Brain microvascular endothelial cell (primary cell): ENCODE data around the gene MAPKBP1.
"Not testable (repeated sequence)": the region's sequence is repeated elsewhere in the genome, so short reads cannot be mapped to it uniquely, and the experiment has no call there.

Experiments
- DNase-seq: peaks from one replicate; pipeline ENCODE4 v3.0.0-alpha.2; 2020
- H3K27ac ChIP-seq: fragments of 250-450 bp; sonication (Bioruptor Pico); 2 replicates; pipeline ENCODE4 v1.5.1; 2020; ENCODE audit warnings: mild to moderate bottlenecking, moderate library complexity
- H3K27me3 ChIP-seq: fragments of 250-450 bp; sonication (Bioruptor Pico); replicated peaks from 2 replicates; pipeline ENCODE4 v1.5.1; 2020; ENCODE audit warnings: mild to moderate bottlenecking
- H3K36me3 ChIP-seq: fragments of 250-450 bp; sonication (Bioruptor Pico); replicated peaks from 2 replicates; pipeline ENCODE4 v1.5.1; 2020; ENCODE audit warnings: mild to moderate bottlenecking
- H3K4me3 ChIP-seq: 2 replicates; pipeline ENCODE4 v1.5.1; 2011; ENCODE audit warnings: low read depth, mild to moderate bottlenecking, control low read depth, low read length, moderate library complexity
- in situ Hi-C: cut with HindIII; loops from 2 replicates; pipeline ENCODE4 v1.10.0; 2017; ENCODE audit warnings: low sequenced_read_pairs, low pct_ligation_motif_present
- TF ChIP-seq, protein P1 (sequence below): IDR thresholded peaks from 2 replicates; pipeline ENCODE4 v1.5.1; 2011; ENCODE audit warnings: low read depth, mild to moderate bottlenecking, moderate library complexity, low read length, control low read depth, inconsistent platforms; ENCODE audit errors: missing control alignments

MAPKBP1 gene

GRCh38 chr15:41734079-41734478 is 40.2 kb upstream of the MAPKBP1 start:
- TF ChIP-seq, protein P1, sequence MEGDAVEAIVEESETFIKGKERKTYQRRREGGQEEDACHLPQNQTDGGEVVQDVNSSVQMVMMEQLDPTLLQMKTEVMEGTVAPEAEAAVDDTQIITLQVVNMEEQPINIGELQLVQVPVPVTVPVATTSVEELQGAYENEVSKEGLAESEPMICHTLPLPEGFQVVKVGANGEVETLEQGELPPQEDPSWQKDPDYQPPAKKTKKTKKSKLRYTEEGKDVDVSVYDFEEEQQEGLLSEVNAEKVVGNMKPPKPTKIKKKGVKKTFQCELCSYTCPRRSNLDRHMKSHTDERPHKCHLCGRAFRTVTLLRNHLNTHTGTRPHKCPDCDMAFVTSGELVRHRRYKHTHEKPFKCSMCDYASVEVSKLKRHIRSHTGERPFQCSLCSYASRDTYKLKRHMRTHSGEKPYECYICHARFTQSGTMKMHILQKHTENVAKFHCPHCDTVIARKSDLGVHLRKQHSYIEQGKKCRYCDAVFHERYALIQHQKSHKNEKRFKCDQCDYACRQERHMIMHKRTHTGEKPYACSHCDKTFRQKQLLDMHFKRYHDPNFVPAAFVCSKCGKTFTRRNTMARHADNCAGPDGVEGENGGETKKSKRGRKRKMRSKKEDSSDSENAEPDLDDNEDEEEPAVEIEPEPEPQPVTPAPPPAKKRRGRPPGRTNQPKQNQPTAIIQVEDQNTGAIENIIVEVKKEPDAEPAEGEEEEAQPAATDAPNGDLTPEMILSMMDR: no peak
- H3K27ac ChIP-seq: no peak overlapping the region
- no peak for DNase-seq
- no peaks in the 10 kb centered on the region for H3K27me3 ChIP-seq
- peaks cover 24% of the 10 kb centered on the region for H3K36me3 ChIP-seq
- in situ Hi-C loops: no loop called here
- no peak overlapping the region for H3K4me3 ChIP-seq

DNA sequence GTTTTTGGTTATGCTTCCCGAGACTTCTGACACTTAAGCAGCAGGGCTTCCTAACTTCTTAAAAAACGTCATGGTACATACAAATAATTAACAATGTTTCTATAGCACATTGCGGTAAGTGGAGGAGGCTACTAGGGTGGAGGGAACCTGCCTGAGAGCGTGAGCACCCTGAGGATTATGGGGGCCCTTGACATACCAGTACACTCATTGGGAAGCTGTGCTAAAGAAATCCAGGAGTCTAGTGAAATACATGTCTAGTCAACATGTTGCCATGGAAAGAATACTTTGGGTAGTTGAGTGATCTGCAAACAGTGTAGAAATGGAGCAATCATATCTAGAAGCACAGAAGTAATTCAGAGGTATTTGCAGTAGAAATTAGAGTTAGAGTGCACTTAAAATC is 39.2 kb upstream of the MAPKBP1 start:
- H3K27ac ChIP-seq: no peak overlapping the region
- DNase-seq: no peak
- in situ Hi-C loops: no loop called here
- peaks cover 24% of the 10 kb centered on the region for H3K36me3 ChIP-seq
- TF ChIP-seq, protein P1: no peak
- H3K4me3 ChIP-seq: no peak overlapping the region
- no peaks in the 10 kb centered on the region for H3K27me3 ChIP-seq

GRCh38 chr15:41735492-41735891 is 38.8 kb upstream of the MAPKBP1 start:
- H3K27ac ChIP-seq, DNase-seq, H3K4me3 ChIP-seq, in situ Hi-C loops, H3K27me3 ChIP-seq: not testable (repeated sequence)
- H3K36me3 ChIP-seq: peaks cover 24% of the 10 kb centered on the region

DNA sequence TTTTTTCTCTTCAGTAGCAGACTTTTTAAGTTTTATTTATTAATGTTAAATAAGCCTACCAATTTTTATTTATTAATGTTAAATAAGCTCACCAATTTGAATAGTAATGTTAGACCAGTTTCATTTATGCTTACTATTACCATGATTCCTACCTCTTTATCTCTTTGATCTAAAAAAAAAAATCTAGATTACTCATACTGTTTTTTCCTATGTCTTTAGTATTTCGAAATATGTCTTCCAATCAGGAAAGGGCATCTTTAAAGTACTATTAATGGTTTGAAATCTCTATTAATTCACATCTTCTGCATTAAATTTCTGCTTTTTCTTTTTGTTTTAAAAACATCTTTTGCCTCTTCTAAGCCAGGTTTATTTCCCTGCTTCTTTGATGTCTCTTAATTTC is 27.5 kb upstream of the MAPKBP1 start:
- Histone ChIP-seq H3K36me3 (peaks cover 26% of the 10 kb centered on the region), H3K4me3 (no peak overlapping the region), H3K27me3 (no peaks in the 10 kb centered on the region), H3K27ac (no peak overlapping the region)
- DNase-seq: no peak
- in situ Hi-C loops: no loop called here
- TF ChIP-seq, protein P1: no peak

GRCh38 chr15:41756198-41756597 is 18.1 kb upstream of the MAPKBP1 start:
- Histone ChIP-seq H3K27me3 (no peaks in the 10 kb centered on the region), H3K4me3 (no peak overlapping the region), H3K27ac (no peak overlapping the region), H3K36me3 (peaks cover 7% of the 10 kb centered on the region)
- in situ Hi-C loops: no loop called here
- TF ChIP-seq, protein P1: no peak
- no peak for DNase-seq

GRCh38 chr15:41772720-41773331 is 1.5 kb upstream of the MAPKBP1 start:
- no peak overlapping the region for H3K27ac ChIP-seq
- TF ChIP-seq, protein P1: peak; percentile 82
- no peaks in the 10 kb centered on the region for H3K27me3 ChIP-seq
- DNase-seq: peak; percentile 59
- no peak overlapping the region for H3K4me3 ChIP-seq
- in situ Hi-C loops: no loop called here
- no peaks in the 10 kb centered on the region for H3K36me3 ChIP-seq
